Measurements from ENCODE around the gene POU3F1.
A peak's percentile ranks its signal among the peaks of the same experiment; 100 is the strongest.

POU3F1 gene

DNA sequence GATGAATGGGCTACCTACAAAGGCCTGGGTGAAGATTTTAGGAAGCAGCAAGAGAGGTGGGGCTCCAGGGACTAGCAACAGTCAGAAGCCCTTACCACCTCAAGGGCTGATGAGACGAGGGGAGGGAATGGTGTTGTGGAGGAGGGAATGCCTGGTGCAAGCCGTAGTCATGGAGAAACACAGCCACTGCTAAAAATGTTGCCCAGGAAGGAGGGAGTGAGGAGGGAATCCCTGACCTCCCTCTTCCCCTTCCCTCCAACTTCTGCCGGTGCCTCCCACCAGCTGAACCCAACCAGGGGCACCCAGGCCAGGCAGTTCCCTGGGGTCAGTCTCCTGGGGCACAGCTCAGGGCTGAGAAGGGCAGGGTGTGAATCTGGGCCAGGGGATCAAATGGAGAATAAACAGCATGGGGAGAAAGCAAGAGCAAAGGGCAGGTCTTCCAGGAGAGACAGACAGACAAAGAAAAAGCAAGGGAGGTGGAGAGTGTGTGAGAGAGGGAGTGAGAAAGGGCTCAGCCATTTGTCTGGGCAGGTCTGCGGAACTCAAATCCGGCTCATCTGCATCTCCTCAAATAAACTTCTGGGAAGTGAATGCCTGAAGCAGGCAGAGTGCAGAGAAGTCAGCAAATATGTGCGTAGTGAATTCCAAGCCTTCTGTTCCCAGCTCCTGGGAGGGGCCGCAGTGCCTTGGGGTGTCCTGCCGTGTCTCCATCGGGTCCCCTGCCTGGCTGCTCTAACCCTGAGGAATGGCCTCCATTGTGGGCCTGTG is 27.1 kb upstream of the POU3F1 start:
- no peak for DNase-seq

DNA sequence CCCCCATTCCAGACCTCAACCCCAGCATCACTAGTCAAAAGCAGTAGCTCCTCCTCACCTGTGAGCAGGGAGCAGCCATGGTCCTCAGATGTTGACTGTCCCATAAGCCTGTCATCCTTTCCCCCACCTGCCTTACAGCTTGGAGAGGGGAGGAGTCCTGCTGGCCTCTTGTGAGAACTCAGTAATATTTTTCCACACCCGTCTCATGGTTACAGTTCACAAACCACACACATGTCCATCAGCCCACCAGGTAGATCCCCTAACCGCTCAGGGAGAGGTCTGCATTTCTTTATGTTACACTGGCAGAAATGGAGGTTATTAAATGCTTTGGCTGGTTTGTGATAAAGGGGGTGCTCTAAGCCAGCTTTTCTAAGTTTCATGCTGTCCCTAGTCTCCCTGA is 26.3 kb upstream of the POU3F1 start:
- DNase-seq: no peak

DNA sequence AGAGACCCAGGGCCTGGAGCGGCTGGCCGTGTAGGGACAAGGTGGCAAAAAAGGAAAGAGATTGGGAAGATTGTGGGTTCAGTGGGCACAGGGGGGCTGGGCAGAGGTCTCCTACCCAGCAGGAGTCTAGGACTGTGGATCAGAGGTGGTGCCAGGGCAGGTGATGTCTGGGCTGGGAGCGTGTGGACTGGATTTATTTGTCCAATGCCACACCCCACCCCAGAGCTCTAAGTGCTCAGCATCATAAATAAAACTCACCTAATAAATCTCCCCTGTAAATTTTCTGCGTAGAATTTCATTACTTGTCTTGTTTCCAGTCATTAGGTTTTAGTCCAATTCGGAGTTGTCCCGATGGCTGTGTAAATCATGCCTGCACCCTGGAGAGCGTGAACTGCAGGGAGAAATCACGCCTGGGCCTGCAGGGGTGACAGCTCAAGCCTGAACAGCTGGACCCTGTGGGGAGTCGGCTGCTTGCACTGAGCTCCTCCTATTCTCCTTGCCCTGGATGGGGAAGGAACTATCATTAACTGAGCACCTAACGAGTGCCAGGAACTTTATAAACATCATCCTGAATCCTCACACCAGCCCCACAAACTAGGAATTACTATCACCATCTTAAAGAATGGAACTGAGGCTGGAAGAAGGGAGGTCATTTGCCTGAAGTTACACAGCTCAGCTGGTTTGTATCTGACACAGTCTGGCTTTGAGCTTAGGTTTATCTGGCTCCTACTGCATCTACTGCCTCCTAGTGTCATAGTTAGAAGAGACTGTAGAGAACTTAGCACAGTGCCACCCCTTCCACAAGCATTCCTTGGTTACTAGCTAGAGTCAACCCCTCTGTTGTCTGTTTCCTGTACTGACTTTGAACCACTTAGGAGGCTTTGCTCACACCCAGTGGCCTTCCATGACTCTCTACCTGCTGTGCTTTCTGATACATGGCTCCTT is 25.0 kb upstream of the POU3F1 start:
- peak; percentile 26 for DNase-seq

DNA sequence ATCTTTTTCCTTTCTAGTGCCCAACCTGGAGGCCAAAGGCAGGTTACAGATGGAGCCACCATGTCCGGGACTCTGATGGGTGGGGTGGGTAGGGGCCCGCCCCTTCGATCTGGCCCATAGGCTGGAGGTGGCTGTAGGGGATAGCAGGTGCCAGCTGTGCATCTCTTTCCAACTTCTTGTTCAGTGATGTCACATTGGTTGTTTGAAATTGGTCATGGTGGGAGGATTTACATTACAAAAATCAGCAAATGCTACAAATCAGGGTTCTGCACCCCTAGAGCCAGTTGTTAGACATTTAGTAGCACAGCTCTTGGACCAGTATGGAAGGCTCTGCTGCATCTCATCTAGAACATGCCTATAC is 22.4 kb upstream of the POU3F1 start:
- no peak for DNase-seq

DNA sequence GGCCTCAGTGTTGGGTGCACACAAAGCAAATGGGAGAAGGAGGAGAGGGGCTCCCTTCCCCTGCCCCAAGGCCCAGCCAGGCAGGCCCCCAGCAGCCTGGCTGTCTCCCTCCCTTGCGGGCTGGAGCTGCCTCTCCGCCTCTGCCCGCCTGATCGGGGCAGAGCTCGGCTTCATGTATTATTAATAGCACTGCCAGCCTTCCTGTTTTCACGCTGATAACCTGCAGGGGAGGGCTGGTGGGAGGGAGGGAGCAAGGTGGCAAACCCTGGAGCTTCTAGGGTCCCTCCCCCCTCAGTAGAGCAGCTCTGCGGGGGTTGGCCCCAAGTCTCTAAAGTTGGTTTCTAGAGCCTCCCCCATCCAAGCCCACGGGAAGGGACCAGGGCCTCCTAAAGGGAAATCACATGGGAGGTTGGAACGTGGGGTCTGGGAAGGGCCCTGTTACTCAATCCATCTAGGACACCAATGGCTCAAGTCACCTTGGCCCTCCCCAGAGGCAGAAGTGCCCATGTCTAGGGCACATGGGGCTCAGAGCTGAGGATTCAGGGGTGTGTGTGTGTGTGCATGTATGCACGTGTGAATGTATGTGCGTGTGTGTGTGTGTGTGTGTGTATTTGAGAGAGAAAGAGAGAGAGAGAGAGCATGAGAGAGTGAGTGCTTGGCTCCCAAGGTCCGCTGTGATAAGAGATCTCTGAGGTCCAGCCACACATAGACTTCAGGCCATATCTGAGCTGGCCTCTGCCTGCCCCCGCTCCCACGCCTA is 21.8 kb upstream of the POU3F1 start:
- no peak for DNase-seq

DNA sequence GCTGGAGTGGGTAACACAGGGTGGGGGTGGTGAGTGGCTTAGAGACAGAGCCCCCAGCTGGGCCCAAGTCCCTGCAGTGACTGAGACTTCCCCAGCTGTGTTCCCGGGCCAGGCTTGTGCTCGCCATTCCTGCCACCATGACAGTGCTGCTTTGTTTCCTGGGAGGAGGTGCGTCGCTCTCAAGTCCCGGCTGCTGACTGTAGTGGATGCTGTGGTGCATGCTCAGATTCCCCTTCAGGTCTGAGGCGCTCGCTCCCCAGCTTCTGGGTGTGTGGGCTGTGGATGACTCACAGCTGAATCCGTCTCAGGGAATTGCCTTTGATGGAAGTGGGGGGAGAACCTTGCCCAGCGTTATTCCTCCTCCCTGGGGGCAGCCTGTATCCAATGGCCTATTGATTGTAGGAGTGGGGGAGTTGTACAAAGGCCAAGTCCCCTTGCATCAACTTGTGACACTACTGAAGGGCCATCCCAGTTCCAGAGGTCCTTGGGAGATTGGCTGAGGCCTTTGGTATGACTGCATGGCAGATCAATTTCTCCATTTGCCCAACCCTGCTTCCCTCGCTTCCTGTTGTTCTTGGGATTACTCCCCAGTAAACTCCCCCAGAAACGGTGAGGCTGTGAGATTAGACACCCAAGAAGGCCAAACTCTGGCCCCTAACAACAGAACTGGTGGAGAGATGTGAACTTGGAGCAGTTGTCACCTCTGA is 17.8 kb upstream of the POU3F1 start:
- DNase-seq: no peak

DNA sequence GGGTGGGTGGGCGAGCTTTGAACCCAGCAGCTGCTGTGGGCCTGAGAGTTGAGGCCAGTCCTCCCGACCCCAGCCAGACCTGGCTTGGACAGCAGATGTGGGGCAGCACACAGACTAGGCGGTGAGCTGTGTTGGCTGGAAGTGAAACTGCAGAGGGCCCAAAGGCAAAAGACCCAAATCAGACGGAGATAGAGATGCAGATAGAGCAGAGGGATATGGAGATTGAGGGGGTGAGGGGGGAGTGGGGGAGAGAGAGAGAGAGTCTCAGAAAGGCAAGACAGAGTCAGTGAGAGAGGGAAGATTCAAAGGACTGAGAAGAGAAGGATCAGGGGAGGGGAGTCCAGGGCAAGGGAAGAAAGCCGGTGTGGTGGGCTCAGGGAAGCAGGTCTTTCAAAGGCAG is 17.0 kb upstream of the POU3F1 start:
- no peak for DNase-seq

DNA sequence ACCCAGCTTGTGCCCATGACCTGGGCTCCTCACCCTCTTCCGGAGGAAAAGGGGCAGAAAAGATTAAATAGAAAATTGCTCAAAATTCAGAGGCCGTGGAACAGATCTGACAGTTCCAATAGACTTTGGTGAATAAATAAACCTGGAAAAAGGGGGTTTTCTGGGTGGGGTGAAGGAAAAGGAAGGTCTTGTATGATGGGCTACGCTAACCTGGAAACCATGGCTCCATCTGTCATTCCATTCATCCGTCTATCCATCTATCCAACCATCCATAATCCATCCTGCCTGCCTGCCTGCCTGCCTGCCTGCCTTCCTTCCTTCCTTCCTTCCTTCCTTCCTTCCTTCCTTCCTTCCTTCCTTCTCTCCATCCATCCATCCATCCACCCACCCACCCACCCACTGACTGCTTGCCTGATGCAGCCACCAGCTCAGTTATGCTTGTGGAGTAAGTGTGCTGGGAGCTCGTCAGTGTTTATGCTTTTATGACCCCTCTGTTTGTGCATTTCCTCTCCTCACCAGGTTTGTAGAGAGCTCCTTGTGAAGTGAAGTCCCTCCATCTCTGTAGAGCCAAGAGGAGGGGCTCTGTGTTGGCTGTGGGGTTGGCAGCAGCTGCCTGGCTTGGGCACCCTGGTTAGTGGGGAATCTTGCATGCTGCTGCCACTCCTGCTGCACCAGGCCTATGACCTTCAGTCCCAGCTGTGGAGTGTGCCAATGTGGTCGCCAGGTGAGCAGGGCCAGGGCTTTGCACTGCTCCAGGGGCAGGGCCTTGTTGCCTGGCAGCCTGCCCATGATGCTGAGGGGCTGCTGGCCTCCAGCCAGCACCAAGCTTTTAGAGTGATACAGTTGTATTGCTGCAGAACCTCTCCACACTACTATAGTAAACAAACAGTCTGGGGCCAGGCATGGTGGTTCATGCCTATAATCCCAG is 16.0 kb upstream of the POU3F1 start:
- DNase-seq: no peak

DNA sequence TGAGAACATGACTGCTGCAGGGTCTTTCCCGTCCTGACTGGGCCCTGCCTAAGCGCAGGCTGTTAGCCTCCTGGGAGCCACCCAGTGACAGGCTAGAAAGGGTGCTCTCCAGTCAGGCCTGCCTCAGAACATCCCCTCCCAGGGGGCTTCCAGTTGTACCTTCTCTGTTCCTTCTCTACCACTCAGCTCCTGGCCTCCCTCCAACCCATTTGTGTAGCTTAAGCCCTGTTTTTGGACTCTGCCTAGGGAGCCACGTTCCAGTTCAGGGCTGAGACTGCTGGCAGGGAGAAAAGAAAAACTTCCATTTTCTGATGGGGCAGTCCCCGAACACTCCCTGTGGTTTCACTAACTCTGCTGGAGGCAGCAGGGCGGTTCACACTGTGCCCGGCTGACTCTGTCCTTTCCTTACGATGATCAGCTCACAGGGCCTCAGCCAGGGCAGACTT is 15.3 kb upstream of the POU3F1 start:
- no peak for DNase-seq

DNA sequence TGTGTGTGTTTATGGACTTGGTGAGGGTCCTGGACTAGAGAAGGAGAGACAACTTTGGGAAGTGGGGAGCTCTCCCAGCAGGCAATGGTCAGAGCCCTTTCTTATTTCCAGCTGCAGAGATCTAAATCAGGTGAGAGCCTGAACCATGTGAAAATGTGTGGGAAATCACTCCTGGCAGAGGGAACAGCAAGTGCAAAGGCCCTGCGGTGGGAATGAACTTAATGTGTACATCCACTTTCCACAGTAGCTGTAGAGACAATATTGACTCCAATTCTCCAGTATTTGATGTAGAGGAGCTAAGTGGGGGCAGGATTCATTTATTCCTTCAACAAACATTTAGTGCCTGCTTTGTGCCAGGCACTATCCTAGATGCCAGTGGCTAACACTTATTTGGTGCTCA is 14.7 kb upstream of the POU3F1 start:
- DNase-seq: no peak

DNA sequence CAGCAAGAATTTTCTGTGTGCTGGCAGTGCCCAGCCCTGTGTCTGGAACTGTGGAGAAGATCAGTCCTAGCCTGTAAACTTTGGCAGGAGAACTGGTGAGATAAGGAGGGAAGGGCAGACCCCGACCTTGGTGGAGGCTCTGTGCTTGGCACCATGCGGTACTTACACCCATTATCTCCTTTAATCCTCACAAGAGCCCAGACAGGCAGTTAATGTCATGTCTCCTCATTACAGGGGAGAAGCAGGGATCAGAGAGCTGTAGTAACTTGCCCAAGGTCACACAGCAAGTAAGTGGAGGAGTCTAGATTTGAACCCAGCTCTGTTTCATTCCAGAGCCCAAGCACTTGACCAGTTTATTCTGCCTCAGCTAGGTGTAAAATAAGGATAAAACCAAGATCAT is 13.9 kb upstream of the POU3F1 start:
- no peak for DNase-seq

DNA sequence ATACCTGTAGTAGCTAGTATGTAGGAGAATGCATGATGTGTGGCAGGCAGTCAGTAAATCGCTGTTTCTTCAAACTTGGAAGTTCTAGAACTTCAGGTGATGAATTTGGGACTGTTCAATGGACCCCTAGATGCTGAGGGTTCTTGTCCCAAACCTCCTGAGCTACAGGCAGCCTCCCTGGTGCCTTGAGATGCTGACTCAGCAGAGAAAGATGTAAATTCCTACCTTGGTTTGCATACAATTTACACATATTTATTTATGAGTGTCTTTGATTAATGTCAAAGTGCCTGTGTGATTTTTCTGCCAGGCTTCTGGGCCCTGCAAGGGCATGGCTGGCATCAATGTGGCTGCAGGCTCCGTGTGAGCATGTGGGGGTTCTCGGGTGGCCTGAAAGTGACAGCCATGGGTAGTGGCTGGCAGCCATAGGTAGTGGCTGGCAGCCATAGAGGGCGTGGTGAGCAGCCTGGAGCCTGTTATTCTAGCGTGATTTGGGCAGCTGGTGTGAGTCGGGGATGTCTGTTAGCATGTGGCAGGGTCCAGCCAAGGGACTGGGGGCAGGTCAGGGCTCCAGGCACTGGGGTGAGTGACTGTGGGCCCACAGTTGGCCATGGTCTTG is 13.2 kb upstream of the POU3F1 start:
- no peak for DNase-seq

DNA sequence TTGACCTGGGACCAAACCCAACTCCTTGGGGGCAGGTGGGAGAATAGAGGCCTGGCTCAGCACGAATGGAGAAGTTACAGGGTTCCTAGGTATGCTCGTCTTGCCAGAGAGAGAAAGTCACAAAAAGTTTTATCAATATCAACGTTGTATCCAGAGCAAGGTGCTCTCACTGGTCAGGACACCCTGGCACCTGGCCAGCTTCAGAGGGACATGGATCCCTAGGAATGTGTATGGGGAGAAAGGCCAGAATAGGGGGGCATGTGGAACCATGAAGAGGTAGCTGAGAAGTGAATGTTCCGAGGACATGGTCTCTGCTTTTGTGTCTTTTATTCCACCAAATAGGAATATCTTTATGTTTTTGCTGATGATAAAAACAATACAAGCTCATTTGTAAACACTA is 9.4 kb upstream of the POU3F1 start:
- DNase-seq: no peak

DNA sequence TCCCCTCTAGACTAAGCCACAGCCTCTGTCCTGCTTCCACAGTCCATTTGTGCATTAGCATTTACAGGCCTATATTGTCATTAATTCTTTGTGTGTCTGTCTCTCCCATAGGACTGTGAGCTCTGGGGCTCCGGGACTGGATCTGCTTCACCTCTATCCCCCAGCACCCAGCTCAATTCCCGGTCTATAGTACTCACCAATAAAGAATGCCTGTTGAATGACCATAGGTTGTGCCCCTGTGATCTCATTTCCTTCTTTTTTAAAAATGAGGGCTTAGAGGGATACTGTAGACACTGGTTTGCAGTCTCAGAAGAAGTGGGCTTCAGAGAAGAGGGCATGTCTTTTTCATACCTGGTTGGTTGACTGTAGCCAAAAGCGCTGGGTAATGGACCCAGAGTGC is 8.8 kb upstream of the POU3F1 start:
- DNase-seq: no peak

DNA sequence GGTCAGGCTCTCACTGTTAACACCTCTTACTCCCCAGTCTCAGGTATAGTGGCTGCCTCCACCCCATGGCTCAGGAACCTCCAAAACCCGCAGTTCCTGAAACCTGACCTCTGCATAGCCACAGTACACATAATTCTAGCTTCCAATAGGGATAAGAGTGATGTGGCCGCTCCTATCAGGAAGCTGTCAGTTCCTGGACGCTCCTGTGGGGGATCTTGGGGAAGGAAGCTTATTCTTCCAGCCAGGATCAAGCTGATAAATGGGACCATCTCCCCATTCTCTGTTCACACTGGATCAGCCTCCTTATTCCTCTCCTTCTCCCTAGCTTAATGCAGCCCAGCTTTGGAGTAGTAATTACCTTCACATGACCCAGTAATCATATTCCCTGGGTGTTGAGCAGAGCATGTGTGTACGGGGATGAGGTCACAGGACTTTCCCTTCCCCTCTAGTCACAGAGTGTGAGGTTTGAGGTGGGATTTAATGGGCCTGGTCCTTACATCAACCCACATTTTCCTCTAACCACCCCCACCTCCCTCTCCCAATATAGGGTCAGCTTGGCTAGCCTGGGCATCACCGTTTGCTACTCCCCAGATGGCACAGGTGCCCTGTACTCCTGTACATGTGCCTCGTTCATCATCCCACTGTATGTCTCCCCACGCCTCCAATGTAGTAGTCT is 7.0 kb upstream of the POU3F1 start:
- no peak for DNase-seq

DNA sequence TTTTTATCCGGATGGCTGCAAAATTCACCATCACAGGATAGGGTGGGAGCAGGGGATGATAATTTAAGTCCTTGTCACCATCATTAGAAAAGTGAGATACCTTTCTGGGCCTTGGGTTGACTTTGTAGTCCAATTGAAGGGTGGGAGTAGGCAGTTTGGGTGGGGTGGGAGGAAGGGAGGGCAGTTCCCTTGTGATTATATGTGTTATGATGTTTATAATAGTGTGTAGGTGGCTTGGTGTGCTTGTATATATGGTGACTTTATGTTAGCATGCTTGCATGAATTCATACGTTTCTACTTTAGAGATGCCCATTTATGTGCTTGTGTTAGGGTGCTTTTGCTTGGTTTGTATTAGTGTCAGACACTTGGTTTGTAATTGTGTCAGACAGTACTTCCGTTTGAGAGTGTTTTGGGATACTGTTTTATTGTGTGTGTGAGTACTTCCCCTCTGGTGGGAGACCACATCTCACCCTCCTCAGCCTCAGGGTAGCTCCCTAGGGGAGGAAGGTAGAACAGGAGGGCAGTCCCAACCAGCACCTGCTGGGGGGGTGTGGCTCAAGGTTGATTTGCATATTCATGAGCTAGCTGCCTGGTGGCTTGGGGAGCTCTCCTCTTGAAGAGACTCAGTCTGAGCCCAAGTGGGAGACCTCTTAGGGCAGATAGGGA is 6.3 kb upstream of the POU3F1 start:
- peak; percentile 16 for DNase-seq

DNA sequence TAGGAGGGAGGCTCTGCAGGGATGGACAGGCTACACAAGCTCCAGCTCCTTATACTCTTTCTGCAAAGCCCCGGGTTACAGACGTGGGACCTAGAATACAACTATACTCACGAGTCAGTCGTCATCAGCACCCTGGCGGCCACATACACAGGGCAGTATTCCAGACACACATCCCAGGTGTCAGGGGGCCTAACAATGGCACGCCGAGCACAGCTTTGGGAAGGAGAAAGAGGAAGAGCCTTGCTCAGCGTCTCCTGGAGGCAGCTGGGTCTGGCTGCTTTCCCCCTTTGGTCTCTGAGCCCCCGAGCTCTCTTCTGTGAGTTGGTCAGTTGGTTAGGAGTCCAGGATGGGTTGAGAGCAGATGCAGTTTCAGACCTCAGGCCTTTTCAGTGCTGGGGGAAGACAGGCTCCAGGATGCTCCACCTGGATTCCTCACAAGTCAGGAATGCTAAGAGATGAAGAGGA is 4.5 kb upstream of the POU3F1 start:
- DNase-seq: no peak

DNA sequence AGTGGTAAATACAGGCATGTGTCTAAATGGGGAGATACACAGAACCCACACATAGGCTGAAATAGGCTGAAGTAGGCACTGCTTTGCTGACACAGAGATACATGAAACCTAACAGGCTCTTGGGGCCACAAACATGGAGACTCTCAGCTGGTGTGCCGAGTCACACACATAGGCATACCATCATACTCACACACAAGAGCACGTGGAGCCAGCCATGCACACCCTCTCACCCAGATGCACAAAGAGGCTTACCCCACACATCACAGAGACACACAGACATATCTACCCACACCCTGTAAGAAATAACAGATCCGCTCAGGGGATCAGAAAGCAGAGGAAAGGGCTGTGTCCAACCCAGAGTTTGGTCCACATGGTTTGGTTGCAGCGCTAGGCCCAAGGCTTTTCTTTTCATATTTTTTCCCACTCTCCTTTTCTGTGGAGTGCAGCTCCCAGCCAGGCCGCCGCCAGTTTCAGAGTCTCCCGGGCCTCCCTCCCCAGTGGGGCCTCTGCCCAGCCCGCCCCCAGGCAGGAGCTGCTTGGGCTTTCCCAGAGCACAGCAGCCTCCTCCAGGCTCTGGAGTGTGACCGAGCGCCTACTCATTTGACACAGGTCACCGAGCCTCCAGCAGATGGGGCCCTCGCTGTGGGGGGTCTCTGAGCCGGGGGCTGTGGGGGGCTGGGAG is 3.9 kb upstream of the POU3F1 start:
- no peak for DNase-seq

DNA sequence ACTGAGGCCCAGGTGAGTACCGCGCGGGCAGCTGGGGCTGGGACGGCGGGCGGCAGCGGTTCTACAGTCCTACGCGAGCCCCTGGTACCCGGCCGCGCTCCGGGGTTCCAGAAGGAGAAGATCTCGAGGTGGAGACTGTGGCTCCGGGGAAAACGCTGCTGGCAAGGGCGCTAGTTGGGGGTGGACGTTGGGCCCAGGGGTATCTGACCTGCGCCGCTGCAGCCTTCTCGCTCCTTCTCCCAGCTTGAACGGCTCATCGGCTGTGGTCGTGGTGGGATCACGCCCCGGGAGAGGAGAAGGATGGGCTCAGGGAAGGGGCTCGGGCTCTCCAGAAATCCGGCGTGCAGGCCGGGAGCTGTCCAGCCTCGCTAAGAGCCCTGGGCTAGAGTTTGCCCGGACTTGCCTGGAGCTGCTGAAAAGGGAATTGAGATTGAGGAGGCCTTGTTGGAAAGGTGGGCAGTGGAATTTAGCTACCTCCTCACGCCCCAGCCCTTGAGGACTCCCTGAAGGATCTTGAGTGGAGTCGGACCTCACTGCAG is 1.1 kb upstream of the POU3F1 start:
- DNase-seq: peak; percentile 35
